AG20443 (cell line): ENCODE measurements around the gene CTDSP2.
"Not testable (repeated sequence)": the region's sequence is repeated elsewhere in the genome, so short reads cannot be mapped to it uniquely, and the experiment has no call there.

ENCODE experiments used
- DNase-seq: peaks from one replicate; pipeline ENCODE4 v3.0.0; 2012; ENCODE audit warnings: low spot score, mixed read lengths

The CTDSP2 gene

GRCh38 chr12:57881475-57881874, 34.9 kb upstream of the CTDSP2 start:
- no peak for DNase-seq

GRCh38 chr12:57881035-57881434, 34.5 kb upstream of the CTDSP2 start:
- DNase-seq = peak; percentile 50

- DNase-seq = no peak
Measured at GRCh38 chr12:57877876-57878275, 31.3 kb upstream of the CTDSP2 start.

- DNase-seq = no peak
Measured at GRCh38 chr12:57875753-57876547, 29.4 kb upstream of the CTDSP2 start.

GRCh38 chr12:57874166-57875108, 27.9 kb upstream of the CTDSP2 start:
- no peak for DNase-seq

GRCh38 chr12:57872362-57872761, 25.8 kb upstream of the CTDSP2 start:
- no peak for DNase-seq

- DNase-seq = no peak
Measured at GRCh38 chr12:57869927-57870318, 23.4 kb upstream of the CTDSP2 start.

GRCh38 chr12:57869298-57869926, 22.9 kb upstream of the CTDSP2 start:
- DNase-seq = peak; percentile 54

GRCh38 chr12:57868851-57869268, 22.3 kb upstream of the CTDSP2 start:
- DNase-seq = peak; percentile 67

- DNase-seq = no peak
Measured at GRCh38 chr12:57868221-57868620, 21.7 kb upstream of the CTDSP2 start.

GRCh38 chr12:57866308-57867019, 19.9 kb upstream of the CTDSP2 start:
- DNase-seq = no peak

- DNase-seq = peak; percentile 96
Measured at GRCh38 chr12:57865084-57865751, 18.7 kb upstream of the CTDSP2 start.

- peak; percentile 74 for DNase-seq
Measured at GRCh38 chr12:57864442-57865083, 18.0 kb upstream of the CTDSP2 start.

- DNase-seq = no peak
Measured at GRCh38 chr12:57863676-57864075, 17.1 kb upstream of the CTDSP2 start.

- no peak for DNase-seq
Measured at GRCh38 chr12:57861967-57862366, 15.4 kb upstream of the CTDSP2 start.

GRCh38 chr12:57860883-57861282, 14.4 kb upstream of the CTDSP2 start:
- not testable (repeated sequence) for DNase-seq

GRCh38 chr12:57859121-57859520, 12.6 kb upstream of the CTDSP2 start:
- no peak for DNase-seq

- not testable (repeated sequence) for DNase-seq
Measured at GRCh38 chr12:57858123-57858522, 11.6 kb upstream of the CTDSP2 start.

- DNase-seq = no peak
Measured at GRCh38 chr12:57854965-57855364, 8.4 kb upstream of the CTDSP2 start.

- DNase-seq = no peak
Measured at GRCh38 chr12:57853864-57854556, 7.5 kb upstream of the CTDSP2 start.
